ENCODE measurements around the gene COX4I2. TPM values are rescaled to one million over a fixed set of nuclear protein-coding genes. Genes with fewer than 3 reads are reported as not detected.

The COX4I2 gene
- total RNA-seq, 2 donors from 2014 or later: 6.8 to 9.0 TPM

- Histone ChIP-seq H3K27me3 (no peaks in the 10 kb centered on the region), H3K36me3 (peaks cover 13% of the 10 kb centered on the region), H3K27ac (peak overlapping the region; percentile 61 to 94), H3K4me3 (peak overlapping the region in 1 of 2 donors; percentile 1), H3K9me3 (no peaks in the 10 kb centered on the region), H3K4me1 (peaks cover 0 to 98% of the 10 kb centered on the region in 2 donors)
- peak; percentile 83 for DNase-seq (ENCODE audit: low spot score)
- TF ChIP-seq, protein P1, sequence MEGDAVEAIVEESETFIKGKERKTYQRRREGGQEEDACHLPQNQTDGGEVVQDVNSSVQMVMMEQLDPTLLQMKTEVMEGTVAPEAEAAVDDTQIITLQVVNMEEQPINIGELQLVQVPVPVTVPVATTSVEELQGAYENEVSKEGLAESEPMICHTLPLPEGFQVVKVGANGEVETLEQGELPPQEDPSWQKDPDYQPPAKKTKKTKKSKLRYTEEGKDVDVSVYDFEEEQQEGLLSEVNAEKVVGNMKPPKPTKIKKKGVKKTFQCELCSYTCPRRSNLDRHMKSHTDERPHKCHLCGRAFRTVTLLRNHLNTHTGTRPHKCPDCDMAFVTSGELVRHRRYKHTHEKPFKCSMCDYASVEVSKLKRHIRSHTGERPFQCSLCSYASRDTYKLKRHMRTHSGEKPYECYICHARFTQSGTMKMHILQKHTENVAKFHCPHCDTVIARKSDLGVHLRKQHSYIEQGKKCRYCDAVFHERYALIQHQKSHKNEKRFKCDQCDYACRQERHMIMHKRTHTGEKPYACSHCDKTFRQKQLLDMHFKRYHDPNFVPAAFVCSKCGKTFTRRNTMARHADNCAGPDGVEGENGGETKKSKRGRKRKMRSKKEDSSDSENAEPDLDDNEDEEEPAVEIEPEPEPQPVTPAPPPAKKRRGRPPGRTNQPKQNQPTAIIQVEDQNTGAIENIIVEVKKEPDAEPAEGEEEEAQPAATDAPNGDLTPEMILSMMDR (IDR thresholded peaks at IDR 0.05): no peak
Observed at GRCh38 chr20:31674895-31675827, 37.4 kb downstream of the COX4I2 start.

DNA sequence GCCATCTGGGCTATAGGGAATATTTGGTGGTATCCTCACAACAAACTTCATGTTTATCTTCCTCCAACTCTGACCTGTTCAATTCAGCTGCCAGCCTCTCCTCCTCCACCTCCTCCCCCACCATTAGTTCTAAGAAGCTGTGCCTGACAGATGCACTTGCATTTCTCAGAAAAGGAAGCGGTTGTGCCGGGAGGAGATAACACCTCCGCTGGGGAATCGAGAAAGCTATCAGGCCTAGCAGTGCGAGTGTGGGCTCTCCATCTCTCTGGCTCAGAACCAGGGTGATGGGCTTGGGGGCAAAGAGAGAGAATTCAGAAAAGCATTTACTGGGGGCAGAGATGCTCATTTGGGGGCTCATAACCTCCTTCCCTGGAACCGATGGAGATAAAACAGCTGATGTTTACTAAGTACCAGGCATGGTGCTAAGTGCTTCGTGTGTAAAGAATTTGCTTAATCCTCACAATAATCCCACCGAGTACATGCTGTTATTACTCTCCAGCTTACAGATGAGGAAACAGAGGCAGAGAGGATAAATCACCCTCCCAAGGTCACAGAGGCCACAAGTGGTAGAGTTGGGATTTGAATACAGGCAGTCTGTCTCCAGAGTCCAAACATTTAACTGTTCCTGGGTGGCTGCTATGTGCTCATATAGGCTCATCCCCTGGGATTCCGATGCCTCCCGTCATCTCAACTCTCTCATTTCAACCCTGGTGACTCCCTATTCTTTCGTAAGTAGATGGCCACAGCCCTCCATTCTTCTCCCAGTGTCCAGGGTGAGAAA lies 38.3 kb downstream of the COX4I2 start:
- Histone ChIP-seq H3K4me3 (no peak overlapping the region), H3K27me3 (no peaks in the 10 kb centered on the region), H3K4me1 (peaks cover 0 to 98% of the 10 kb centered on the region in 2 donors), H3K27ac (peak overlapping the region; percentile 61 to 94), H3K36me3 (peaks cover 18% of the 10 kb centered on the region), H3K9me3 (no peaks in the 10 kb centered on the region)
- TF ChIP-seq, protein P1 (IDR thresholded peaks at IDR 0.05): no peak
- no peak for DNase-seq (ENCODE audit: low spot score)

GRCh38 chr20:31676609-31676989 lies 38.9 kb downstream of the COX4I2 start:
- no peaks in the 10 kb centered on the region for H3K9me3 ChIP-seq
- peak overlapping the region; percentile 61 to 94 for H3K27ac ChIP-seq
- H3K36me3 ChIP-seq: peaks cover 16% of the 10 kb centered on the region
- no peak overlapping the region for H3K4me3 ChIP-seq
- no peak for DNase-seq (ENCODE audit: low spot score)
- TF ChIP-seq, protein P1 (IDR thresholded peaks at IDR 0.05): no peak
- peaks cover 0 to 98% of the 10 kb centered on the region in 2 donors for H3K4me1 ChIP-seq
- H3K27me3 ChIP-seq: no peaks in the 10 kb centered on the region

GRCh38 chr20:31677553-31678260 lies 40.0 kb downstream of the COX4I2 start:
- peaks cover 16% of the 10 kb centered on the region for H3K36me3 ChIP-seq
- no peaks in the 10 kb centered on the region for H3K9me3 ChIP-seq
- DNase-seq (ENCODE audit: low spot score): no peak
- peaks cover 0 to 98% of the 10 kb centered on the region in 2 donors for H3K4me1 ChIP-seq
- no peak overlapping the region for H3K4me3 ChIP-seq
- TF ChIP-seq, protein P1 (IDR thresholded peaks at IDR 0.05): no peak
- H3K27ac ChIP-seq: peak overlapping the region; percentile 54 to 61
- H3K27me3 ChIP-seq: no peaks in the 10 kb centered on the region
